GM12878 (cell line): ENCODE results near the gene NDOR1. TPM values are rescaled to one million over a fixed set of nuclear protein-coding genes. Genes with fewer than 3 reads are reported as not detected.

ENCODE experiments used
- ATAC-seq: fragments of 200-7000 bp; cut with Tn5 transposase; 3 replicates; pipeline ENCODE4 v1.9.1; 2020; ENCODE audit warnings: mild to moderate bottlenecking, moderate library complexity
- BruUV-seq: library from RNA; stranded (reverse); fragments of 400-500 nt; replicated peaks from 2 replicates; lab custom pipeline; 2021; lab: Mats Ljungman, UMichigan
- CTCF ChIA-PET: fragments of 300-600 bp; sonication (Branson Sonifier 250); formaldehyde crosslinking; extraction: SDS; loops from one replicate; lab custom pipeline; 2021; ENCODE audit warnings: inconsistent platforms; lab: Yijun Ruan, JAX
- POLR2A ChIA-PET: fragments of 350-600 bp; formaldehyde crosslinking; extraction: SDS; loops from one replicate; lab custom pipeline; 2021; ENCODE audit warnings: inconsistent platforms; lab: Charles Lee
- RAD21 ChIA-PET: fragments of 300-600 bp; sonication (Branson Sonifier 250); formaldehyde crosslinking; loops from one replicate; lab custom pipeline; 2023; ENCODE audit warnings: antibody characterized with exemption; ENCODE audit not compliant: unreplicated experiment; lab: Charles Lee
- SMC1A ChIA-PET: fragments of 300-600 bp; sonication (Branson Sonifier 250); formaldehyde crosslinking; loops from one replicate; lab custom pipeline; 2023; ENCODE audit not compliant: unreplicated experiment, uncharacterized antibody; lab: Charles Lee
- DNase-seq: peaks from one replicate; pipeline ENCODE4 v3.0.0-alpha.2; 2011; ENCODE audit warnings: low read depth, low spot score
- FAIRE-seq: peaks from 3 replicates; lab custom pipeline; 2011; peaks lifted over from hg19 to GRCh38; lab: Jason Lieb, UNC
- H2AFZ ChIP-seq: 2 replicates; pipeline ENCODE4 v1.6.0; 2011; ENCODE audit warnings: low read depth, low read length, control low read depth; ENCODE audit not compliant: control insufficient read depth
- H3K27ac ChIP-seq: 2 replicates; pipeline ENCODE4 v1.5.1; 2011; ENCODE audit warnings: control low read depth; ENCODE audit not compliant: control insufficient read depth, insufficient read depth
- H3K27me3 ChIP-seq, 2 experiments: replicated peaks in 1 of 2; 2 replicates each; pipeline versions ENCODE4 v1.6.0 to v1.6.1; 2011; ENCODE audit warnings: low read length in 1 of 2; ENCODE audit not compliant: control insufficient read depth in 2 of 2, insufficient read depth in 2 of 2
- H3K36me3 ChIP-seq, 2 experiments: 2 replicates each; pipeline ENCODE4 v1.5.1; 2011; ENCODE audit warnings: low read length in 1 of 2; ENCODE audit not compliant: control insufficient read depth in 2 of 2, insufficient read depth in 2 of 2
- H3K4me1 ChIP-seq: 2 replicates; pipeline ENCODE4 v1.6.1; 2011; ENCODE audit warnings: mild to moderate bottlenecking, low read length, moderate library complexity, mixed read lengths; ENCODE audit not compliant: control insufficient read depth, insufficient read depth
- H3K4me2 ChIP-seq: 2 replicates; pipeline ENCODE4 v1.6.0; 2011; ENCODE audit warnings: control low read depth; ENCODE audit not compliant: control insufficient read depth, insufficient read depth
- H3K4me3 ChIP-seq: fragments of 200-600 bp; sonication (generic); 2 replicates; pipeline ENCODE4 v1.5.1; 2016
- H3K79me2 ChIP-seq: 2 replicates; pipeline ENCODE4 v1.6.0; 2011; ENCODE audit warnings: low read length; ENCODE audit not compliant: control insufficient read depth, insufficient read depth
- H3K9ac ChIP-seq: 2 replicates; pipeline ENCODE4 v1.8.0; 2011; ENCODE audit warnings: low read length, control low read depth, mixed read lengths; ENCODE audit not compliant: control insufficient read depth, insufficient read depth
- H3K9me3 ChIP-seq: replicated peaks from 3 replicates; pipeline ENCODE4 v1.5.1; 2011; ENCODE audit warnings: mild to moderate bottlenecking, low read length; ENCODE audit not compliant: control insufficient read depth, insufficient read depth
- H4K20me1 ChIP-seq: 2 replicates; pipeline ENCODE4 v1.6.0; 2011; ENCODE audit not compliant: control insufficient read depth, insufficient read depth
- ASH2L ChIP-seq: fragments of 300-600, 200-600 bp; sonication (generic); IDR thresholded peaks from 2 replicates; pipeline ENCODE4 v1.6.1; 2017; ENCODE audit warnings: low read depth, mild to moderate bottlenecking, borderline replicate concordance
- BRCA1 ChIP-seq: IDR thresholded peaks from 2 replicates; pipeline ENCODE4 v1.6.1; 2011; ENCODE audit warnings: low read depth, low read length, improper control_type of control experiment
- CTCF ChIP-seq, 3 experiments: IDR thresholded peaks in 2 of 3; conservative IDR thresholded peaks in 1 of 3; 2 replicates each; pipeline ENCODE4 v1.5.1; 2011; ENCODE audit warnings: low read depth in 3 of 3, low read length in 3 of 3, mild to moderate bottlenecking in 3 of 3, control low read depth in 2 of 3, moderate library complexity in 2 of 3, inconsistent platforms in 1 of 3, mixed read lengths in 1 of 3; ENCODE audit not compliant: control insufficient read depth in 2 of 3, insufficient read depth in 1 of 3; ENCODE audit errors: extremely low read depth in 1 of 3
- ETV6 ChIP-seq, 2 experiments: fragments of 450-650 bp in 1 of 2; IDR thresholded peaks in 1 of 2; conservative IDR thresholded peaks in 1 of 2; 2 replicates each; pipeline ENCODE4 v1.6.1; 2014; ENCODE audit warnings: antibody characterized with exemption in 1 of 2, borderline replicate concordance in 1 of 2, low read depth in 1 of 2, mild to moderate bottlenecking in 1 of 2, moderate library complexity in 1 of 2
- FOXK2 ChIP-seq: fragments of 450-650 bp; IDR thresholded peaks from 2 replicates; pipeline ENCODE4 v1.6.1; 2017; ENCODE audit warnings: mild to moderate bottlenecking, moderate library complexity
- HCFC1 ChIP-seq: fragments of 150-350 bp; IDR thresholded peaks from 2 replicates; pipeline ENCODE4 v1.6.1; 2014; ENCODE audit warnings: low read length
- KAT2A ChIP-seq: conservative IDR thresholded peaks from 2 replicates; pipeline ENCODE4 v1.6.1; 2011; ENCODE audit warnings: low read depth, low read length; ENCODE audit not compliant: control insufficient read depth
- MAX ChIP-seq: IDR thresholded peaks from 2 replicates; pipeline ENCODE4 v1.6.1; 2012; ENCODE audit warnings: low read depth, low read length, improper control_type of control experiment
- NKRF ChIP-seq: fragments of 450-650 bp; conservative IDR thresholded peaks from 2 replicates; pipeline ENCODE4 v1.6.1; 2017; ENCODE audit warnings: mild to moderate bottlenecking, moderate library complexity
- RAD21 ChIP-seq: IDR thresholded peaks from 2 replicates; pipeline ENCODE4 v1.6.1; 2011; ENCODE audit warnings: mild to moderate bottlenecking, low read depth, low read length, moderate library complexity; ENCODE audit not compliant: insufficient read depth
- RELA ChIP-seq: fragments of 450-650 bp; IDR thresholded peaks from 2 replicates; pipeline ENCODE4 v1.8.0; 2014; ENCODE audit warnings: borderline replicate concordance; ENCODE audit not compliant: partially characterized antibody
- SKIL ChIP-seq: fragments of 450-650 bp; IDR thresholded peaks from 2 replicates; pipeline ENCODE4 v1.6.1; 2017; ENCODE audit warnings: mild to moderate bottlenecking, low read depth, inconsistent platforms; ENCODE audit not compliant: poor library complexity, severe bottlenecking
- SRF ChIP-seq, 2 experiments: IDR thresholded peaks; 2 replicates each; pipeline ENCODE4 v1.6.1; 2011; ENCODE audit warnings: low read depth in 2 of 2, low read length in 2 of 2, mild to moderate bottlenecking in 1 of 2, moderate library complexity in 1 of 2
- ZBED1 ChIP-seq: IDR thresholded peaks from 2 replicates; pipeline ENCODE4 v1.6.1; 2016; ENCODE audit warnings: borderline replicate concordance
- ZSCAN29 ChIP-seq: fragments of 450-650 bp; IDR thresholded peaks from 2 replicates; pipeline ENCODE4 v1.6.1; 2017; ENCODE audit warnings: mild to moderate bottlenecking, moderate library complexity
- WGBS: methylation state at CpG from one replicate; pipeline ENCODE4 v1.1.6; 2016; ENCODE audit warnings: low lambda C conversion rate; ENCODE audit not compliant: insufficient replicate concordance, insufficient coverage; ENCODE audit errors: missing lambda C conversion rate; 5-methylcytosine and 5-hydroxymethylcytosine counted together
- in situ Hi-C: fragments of 300-500 bp; cut with MboI; formaldehyde crosslinking; loops from 9 replicates; pipeline ENCODE4 v1.14.3; 2018; ENCODE audit warnings: mixed read lengths
- intact Hi-C: fragments of 100-400 bp; cut with micrococcal nuclease; formaldehyde crosslinking; loops from one replicate; pipeline ENCODE4 v1.14.2; 2022; ENCODE audit not compliant: unreplicated experiment
- polyA plus RNA-seq, 11 experiments: library from polyadenylated mRNA; depleted of rRNA in 4 of 11; unstranded in 6 of 11; stranded (reverse) in 5 of 11; fragments of >200 nt; fragmentation: Nextera tagmentation in 4 of 11; fragmentation: Illumina TruSeq in 1 of 11; extraction: Ambion mirVana in 4 of 11; extraction: Trizol in 1 of 11; gene quantifications; 1 replicate in 1 of 11; 2 replicates in 10 of 11; pipeline versions ENCODE4 v1.2.1 to v1.2.3, GENCODE V29; 2011 to 2016; ENCODE audit warnings: inconsistent platforms in 2 of 11, missing spikeins in 2 of 11, low read depth in 1 of 11
- total RNA-seq, 4 experiments: library from RNA; depleted of rRNA in 3 of 4; stranded (reverse); fragments of >200 nt in 3 of 4; fragmentation: Illumina TruSeq in 1 of 4; extraction: Trizol in 1 of 4; gene quantifications; 2 replicates each; pipeline versions ENCODE4 v1.2.1 to v1.2.3, GENCODE V29; 2013 to 2021

The NDOR1 gene
- total and polyA plus RNA-seq, 10 of the 15 experiments (the other 5 are each of a cell fraction or from before 2014, with no cell fraction given) = 0.04 to 32.9 (median 11.1) TPM

GRCh38 chr9:137188490-137189296 is 16.8 kb upstream of the NDOR1 start, which contains the start of the genes ANAPC2 and SSNA1:
ANAPC2 (minus strand) TSS chr9:137188560; CDS start chr9:137188532, 28 bp downstream.
SSNA1 (plus strand) TSS chr9:137188676; CDS start chr9:137188727, 51 bp downstream.
- in situ Hi-C loops = no loop called here
- H3K9me3 ChIP-seq = no peaks in the 10 kb centered on the region
- H4K20me1 ChIP-seq = peaks cover 7% of the 10 kb centered on the region; the same call in 1 of the 2 replicates
- FAIRE-seq = peak; percentile 91
- H3K27me3 ChIP-seq = no peaks in the 10 kb centered on the region
- H2AFZ ChIP-seq = peak within 1 kb of the TSS; percentile 87
- H3K27ac ChIP-seq = peak within 1 kb of the TSS; percentile 77
- peaks cover 35% of the 10 kb centered on the region for H3K79me2 ChIP-seq
- SMC1A ChIA-PET = interaction anchor here (0.7 to 2.5 kb wide), 11 partner anchors 8 to 93 kb away, joined by 3 to 13 read pairs (median 4); partner anchors contain the start of gene TPRN
- H3K4me1 ChIP-seq = peaks cover 22% of the 10 kb centered on the region
- peak; percentile 82 for DNase-seq
- H3K36me3 ChIP-seq = peaks cover under 1 to 15% of the 10 kb centered on the region in 2 experiments; a peak in 3 of 4 replicates
- intact Hi-C loops = loop anchor here (5.0 kb wide), 2 partner anchors 34 to 61 kb away; partner anchors contain the start of gene RNF208
- CTCF ChIA-PET = interaction anchor here (0.5 to 2.7 kb wide), 20 partner anchors 12 to 221 kb away, joined by 3 to 21 read pairs (median 6); partner anchors contain the start of genes CYSRT1, MAN1B1, RNF208 and RNF224
- ATAC-seq = peak; percentile 92
- BruUV-seq = TSS peak; percentile 90
- H3K4me3 ChIP-seq = peak within 1 kb of the TSS; percentile 99
- RAD21 ChIA-PET = interaction anchor here (0.6 to 3.6 kb wide), 16 partner anchors 8 to 162 kb away, joined by 3 to 23 read pairs (median 5); partner anchors contain the start of genes DPP7, RNF208, RNF224 and TPRN
- WGBS = under 1% methylated on average over 98 of the region's 98 CpGs
- peak within 1 kb of the TSS; percentile 93 for H3K4me2 ChIP-seq
- POLR2A ChIA-PET = interaction anchor here (0.5 to 4.6 kb wide), 17 partner anchors 10 to 197 kb away, joined by 3 to 22 read pairs (median 6); partner anchors contain the start of genes CYSRT1, LRRC26, RNF208 and RNF224
- peak within 1 kb of the TSS; percentile 80 for H3K9ac ChIP-seq
- TF ChIP-seq ZBED1 (no peak), FOXK2 (peak; percentile 57; the same call in 1 of the 2 replicates), RELA (peak; percentile 87), KAT2A (no peak), BRCA1 (peak; percentile 65), ZSCAN29 (peak; percentile 74), ASH2L (no peak), HCFC1 (peak; percentile 93), CTCF (IDR thresholded peaks at IDR 0.05 in 2 of 3, conservative IDR thresholded peaks at IDR 0.05 in 1 of 3; ENCODE audit: control insufficient read depth in 2 of 3, extremely low read depth in 1 of 3, insufficient read depth in 1 of 3, low read depth in 3 of 3, low read length in 3 of 3) (peak; percentile 41 to 58 (median 52)), SRF (IDR thresholded peaks at IDR 0.05; ENCODE audit: low read depth in 2 of 2, low read length in 2 of 2) (peak; percentile 90 to 98), SKIL (no peak), ETV6 (conservative IDR thresholded peaks at IDR 0.05 in 1 of 2, IDR thresholded peaks at IDR 0.05 in 1 of 2; ENCODE audit: borderline replicate concordance in 1 of 2, low read depth in 1 of 2) (no peak), MAX (peak; percentile 94), RAD21 (peak; percentile 45), NKRF (peak; percentile 90)
